Neural cell (in vitro differentiated cells): ENCODE measurements around the gene TSPO. TPM values are rescaled to one million over a fixed set of nuclear protein-coding genes. Genes with fewer than 3 reads are reported as not detected.

Experiments
- H2AFZ ChIP-seq: fragments of 200-600, 300-800 bp; sonication (generic), shearing (Covaris generic); 2 replicates; pipeline ENCODE4 v1.6.0; 2014; ENCODE audit warnings: low read depth, mild to moderate bottlenecking, antibody characterized with exemption, low read length, moderate library complexity
- H3F3A ChIP-seq: fragments of 200-600 bp; shearing (Covaris generic); 2 replicates; pipeline ENCODE4 v1.6.1; 2016; ENCODE audit warnings: mild to moderate bottlenecking, moderate library complexity, mixed read lengths, antibody characterized with exemption, low read length; ENCODE audit not compliant: insufficient read depth, poor library complexity, severe bottlenecking
- H3K27ac ChIP-seq: fragments of 200-600, 300-800 bp; sonication (generic), shearing (Covaris generic); 2 replicates; pipeline ENCODE4 v1.5.1; 2014; ENCODE audit warnings: mild to moderate bottlenecking, low read length, moderate library complexity
- H3K27me3 ChIP-seq: fragments of 300-800, 200-600 bp; sonication (generic), shearing (Covaris generic); 2 replicates; pipeline ENCODE4 v1.6.0; 2014; ENCODE audit warnings: mild to moderate bottlenecking, low read depth, low read length, moderate library complexity; ENCODE audit not compliant: insufficient read depth
- H3K36me3 ChIP-seq: fragments of 300-800, 200-600 bp; sonication (generic), shearing (Covaris generic); 2 replicates; pipeline ENCODE4 v1.5.1; 2014; ENCODE audit warnings: mild to moderate bottlenecking, antibody characterized with exemption, low read length, moderate library complexity; ENCODE audit not compliant: insufficient read depth
- H3K4me2 ChIP-seq: fragments of 300-800, 200-600 bp; sonication (generic), shearing (Covaris generic); 2 replicates; pipeline ENCODE4 v1.6.0; 2014; ENCODE audit warnings: mild to moderate bottlenecking, low read length
- H3K4me3 ChIP-seq: fragments of 300-800, 200-600 bp; sonication (generic), shearing (Covaris generic); 2 replicates; pipeline ENCODE4 v1.5.1; 2014; ENCODE audit warnings: mild to moderate bottlenecking, low read length, moderate library complexity
- H3K79me2 ChIP-seq: fragments of 200-600 bp; shearing (Covaris generic); replicated peaks from 2 replicates; pipeline ENCODE4 v1.6.0; 2014; ENCODE audit warnings: mild to moderate bottlenecking, low read length, moderate library complexity; ENCODE audit not compliant: insufficient read depth
- H3K9ac ChIP-seq: fragments of 300-800, 200-600 bp; sonication (generic), shearing (Covaris generic); 2 replicates; pipeline ENCODE4 v1.6.1; 2016; ENCODE audit warnings: mild to moderate bottlenecking, low read length, mixed read lengths
- H3K9me2 ChIP-seq: fragments of 200-600 bp; shearing (Covaris generic); 2 replicates; pipeline ENCODE4 v1.6.1; 2016; ENCODE audit warnings: mild to moderate bottlenecking, low read length, mixed read lengths; ENCODE audit not compliant: insufficient read depth
- H3K9me3 ChIP-seq: fragments of 200-600, 300-800 bp; sonication (generic), shearing (Covaris generic); 2 replicates; pipeline ENCODE4 v1.6.1; 2016; ENCODE audit warnings: mild to moderate bottlenecking, mixed run types, low read length, moderate library complexity, mixed read lengths
- H4K20me1 ChIP-seq: fragments of 200-600 bp; shearing (Covaris generic); 2 replicates; pipeline ENCODE4 v1.6.1; 2016; ENCODE audit warnings: mild to moderate bottlenecking, mixed run types; ENCODE audit not compliant: insufficient read depth
- EP300 ChIP-seq: fragments of 450-650 bp; conservative IDR thresholded peaks from 2 replicates; pipeline ENCODE4 v1.6.1; 2014; ENCODE audit warnings: antibody characterized with exemption, mild to moderate bottlenecking, moderate library complexity; ENCODE audit not compliant: poor library complexity, severe bottlenecking
- EZH2 ChIP-seq: fragments of 200-600, 300-800 bp; shearing (Covaris generic), sonication (generic); IDR thresholded peaks from 2 replicates; pipeline ENCODE4 v1.6.1; 2014; ENCODE audit warnings: antibody characterized with exemption, low read length, borderline replicate concordance, mild to moderate bottlenecking; ENCODE audit not compliant: insufficient read depth, poor library complexity, severe bottlenecking
- MXI1 ChIP-seq: fragments of 450-650 bp; conservative IDR thresholded peaks from 2 replicates; pipeline ENCODE4 v1.6.1; 2014; ENCODE audit warnings: antibody characterized with exemption, mild to moderate bottlenecking; ENCODE audit not compliant: poor library complexity, severe bottlenecking
- POLR2AphosphoS5 ChIP-seq: IDR thresholded peaks from 2 replicates; pipeline ENCODE4 v1.6.1; 2012
- RAD21 ChIP-seq: fragments of 450-650 bp; conservative IDR thresholded peaks from 2 replicates; pipeline ENCODE4 v1.6.1; 2014; ENCODE audit warnings: antibody characterized with exemption, mild to moderate bottlenecking, moderate library complexity
- SMC3 ChIP-seq: fragments of 450-650 bp; conservative IDR thresholded peaks from 2 replicates; pipeline ENCODE4 v1.6.1; 2014; ENCODE audit warnings: antibody characterized with exemption, mild to moderate bottlenecking, moderate library complexity; ENCODE audit not compliant: poor library complexity
- TAF1 ChIP-seq: IDR thresholded peaks from 2 replicates; pipeline ENCODE4 v1.6.1; 2012; ENCODE audit warnings: low read depth
- polyA plus RNA-seq: library from polyadenylated mRNA; depleted of rRNA; stranded (reverse); fragments of >200 nt; gene quantifications from 2 replicates; pipeline ENCODE4 v1.2.3, GENCODE V29; 2014
- TF ChIP-seq, protein P1 (sequence below): fragments of 450-650 bp; IDR thresholded peaks from 2 replicates; pipeline ENCODE4 v1.5.1; 2014; ENCODE audit warnings: antibody characterized with exemption, mild to moderate bottlenecking, moderate library complexity; ENCODE audit not compliant: poor library complexity, severe bottlenecking
- TF ChIP-seq, protein P2 (sequence below): IDR thresholded peaks from 2 replicates; pipeline ENCODE4 v1.6.1; 2012; ENCODE audit warnings: borderline replicate concordance

The TSPO gene
- polyA plus RNA-seq, 1 donor from 2014 or later: not detected

DNA sequence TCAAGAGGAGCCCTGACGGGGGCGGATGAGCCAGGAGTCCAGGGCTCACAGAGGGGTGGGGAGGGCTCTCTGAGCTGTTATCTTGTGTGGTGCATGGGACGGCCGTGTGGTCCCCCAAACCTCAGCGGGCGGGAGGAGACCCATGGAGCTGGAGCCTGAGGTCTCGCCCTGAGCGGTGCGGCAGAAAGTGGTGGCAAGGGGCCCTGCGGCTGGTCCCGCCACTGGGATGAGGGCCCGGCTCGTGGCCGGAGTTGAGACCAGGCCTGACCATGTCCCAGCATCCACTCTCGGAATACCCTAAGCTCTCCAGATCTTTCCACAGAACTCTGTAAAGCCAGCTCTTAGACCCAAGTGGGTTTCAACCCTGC lies 58.1 kb downstream of the TSPO start:
- TF ChIP-seq TAF1 (no peak), EP300 (no peak), MXI1 (no peak), POLR2AphosphoS5 (no peak), RAD21 (no peak), EZH2 (no peak)
- TF ChIP-seq, protein P1, sequence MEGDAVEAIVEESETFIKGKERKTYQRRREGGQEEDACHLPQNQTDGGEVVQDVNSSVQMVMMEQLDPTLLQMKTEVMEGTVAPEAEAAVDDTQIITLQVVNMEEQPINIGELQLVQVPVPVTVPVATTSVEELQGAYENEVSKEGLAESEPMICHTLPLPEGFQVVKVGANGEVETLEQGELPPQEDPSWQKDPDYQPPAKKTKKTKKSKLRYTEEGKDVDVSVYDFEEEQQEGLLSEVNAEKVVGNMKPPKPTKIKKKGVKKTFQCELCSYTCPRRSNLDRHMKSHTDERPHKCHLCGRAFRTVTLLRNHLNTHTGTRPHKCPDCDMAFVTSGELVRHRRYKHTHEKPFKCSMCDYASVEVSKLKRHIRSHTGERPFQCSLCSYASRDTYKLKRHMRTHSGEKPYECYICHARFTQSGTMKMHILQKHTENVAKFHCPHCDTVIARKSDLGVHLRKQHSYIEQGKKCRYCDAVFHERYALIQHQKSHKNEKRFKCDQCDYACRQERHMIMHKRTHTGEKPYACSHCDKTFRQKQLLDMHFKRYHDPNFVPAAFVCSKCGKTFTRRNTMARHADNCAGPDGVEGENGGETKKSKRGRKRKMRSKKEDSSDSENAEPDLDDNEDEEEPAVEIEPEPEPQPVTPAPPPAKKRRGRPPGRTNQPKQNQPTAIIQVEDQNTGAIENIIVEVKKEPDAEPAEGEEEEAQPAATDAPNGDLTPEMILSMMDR: no peak
- Histone ChIP-seq H3K4me3 (no peak overlapping the region), H3F3A (no peaks in the 10 kb centered on the region), H3K79me2 (no peaks in the 10 kb centered on the region), H3K9ac (no peak overlapping the region), H3K4me2 (no peak overlapping the region), H3K9me3 (no peaks in the 10 kb centered on the region), H3K27ac (no peak overlapping the region), H4K20me1 (no peaks in the 10 kb centered on the region), H2AFZ (no peak overlapping the region), H3K9me2 (no peaks in the 10 kb centered on the region), H3K36me3 (no peaks in the 10 kb centered on the region), H3K27me3 (no peaks in the 10 kb centered on the region)

DNA sequence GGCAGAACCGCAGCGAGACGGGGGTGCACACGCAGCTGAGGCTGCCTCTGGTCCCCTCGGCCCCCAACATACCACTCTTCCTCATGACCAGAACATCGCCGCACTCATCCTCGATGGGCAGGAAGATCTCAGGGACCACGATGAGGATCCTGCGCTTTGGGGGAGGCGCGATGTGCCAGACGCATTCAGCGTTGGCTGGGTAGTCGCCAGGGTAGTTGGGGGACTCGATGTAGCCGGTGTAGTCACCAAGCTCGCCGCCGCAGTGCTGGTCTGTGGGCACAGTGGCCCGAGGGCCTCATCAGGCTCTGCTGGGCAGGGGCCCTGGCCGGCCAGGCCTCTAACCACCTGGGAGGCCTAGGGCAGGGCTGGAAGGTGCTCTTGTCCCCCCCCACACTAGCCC lies 58.6 kb downstream of the TSPO start:
- Histone ChIP-seq H3K9me3 (no peaks in the 10 kb centered on the region), H3K79me2 (no peaks in the 10 kb centered on the region), H3K9me2 (no peaks in the 10 kb centered on the region), H3K9ac (no peak overlapping the region), H3K27me3 (no peaks in the 10 kb centered on the region), H4K20me1 (no peaks in the 10 kb centered on the region), H3K27ac (no peak overlapping the region), H3K4me2 (no peak overlapping the region), H3F3A (no peaks in the 10 kb centered on the region), H3K36me3 (no peaks in the 10 kb centered on the region), H2AFZ (no peak overlapping the region), H3K4me3 (no peak overlapping the region)
- TF ChIP-seq TAF1 (no peak), EP300 (no peak), EZH2 (no peak), MXI1 (no peak), POLR2AphosphoS5 (no peak), SMC3 (no peak), RAD21 (no peak)
- TF ChIP-seq, protein P1: no peak
- TF ChIP-seq, protein P2, sequence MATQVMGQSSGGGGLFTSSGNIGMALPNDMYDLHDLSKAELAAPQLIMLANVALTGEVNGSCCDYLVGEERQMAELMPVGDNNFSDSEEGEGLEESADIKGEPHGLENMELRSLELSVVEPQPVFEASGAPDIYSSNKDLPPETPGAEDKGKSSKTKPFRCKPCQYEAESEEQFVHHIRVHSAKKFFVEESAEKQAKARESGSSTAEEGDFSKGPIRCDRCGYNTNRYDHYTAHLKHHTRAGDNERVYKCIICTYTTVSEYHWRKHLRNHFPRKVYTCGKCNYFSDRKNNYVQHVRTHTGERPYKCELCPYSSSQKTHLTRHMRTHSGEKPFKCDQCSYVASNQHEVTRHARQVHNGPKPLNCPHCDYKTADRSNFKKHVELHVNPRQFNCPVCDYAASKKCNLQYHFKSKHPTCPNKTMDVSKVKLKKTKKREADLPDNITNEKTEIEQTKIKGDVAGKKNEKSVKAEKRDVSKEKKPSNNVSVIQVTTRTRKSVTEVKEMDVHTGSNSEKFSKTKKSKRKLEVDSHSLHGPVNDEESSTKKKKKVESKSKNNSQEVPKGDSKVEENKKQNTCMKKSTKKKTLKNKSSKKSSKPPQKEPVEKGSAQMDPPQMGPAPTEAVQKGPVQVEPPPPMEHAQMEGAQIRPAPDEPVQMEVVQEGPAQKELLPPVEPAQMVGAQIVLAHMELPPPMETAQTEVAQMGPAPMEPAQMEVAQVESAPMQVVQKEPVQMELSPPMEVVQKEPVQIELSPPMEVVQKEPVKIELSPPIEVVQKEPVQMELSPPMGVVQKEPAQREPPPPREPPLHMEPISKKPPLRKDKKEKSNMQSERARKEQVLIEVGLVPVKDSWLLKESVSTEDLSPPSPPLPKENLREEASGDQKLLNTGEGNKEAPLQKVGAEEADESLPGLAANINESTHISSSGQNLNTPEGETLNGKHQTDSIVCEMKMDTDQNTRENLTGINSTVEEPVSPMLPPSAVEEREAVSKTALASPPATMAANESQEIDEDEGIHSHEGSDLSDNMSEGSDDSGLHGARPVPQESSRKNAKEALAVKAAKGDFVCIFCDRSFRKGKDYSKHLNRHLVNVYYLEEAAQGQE: no peak
